ENCODE measurements around the gene TEX14. TPM values are rescaled to one million over a fixed set of nuclear protein-coding genes. Genes with fewer than 3 reads are reported as not detected.

The TEX14 gene
- total and polyA plus RNA-seq, 10 of the 15 experiments (the other 5 are each of a cell fraction or from before 2014, with no cell fraction given), result 0.15 to 1.3 (median 0.66) TPM

DNA sequence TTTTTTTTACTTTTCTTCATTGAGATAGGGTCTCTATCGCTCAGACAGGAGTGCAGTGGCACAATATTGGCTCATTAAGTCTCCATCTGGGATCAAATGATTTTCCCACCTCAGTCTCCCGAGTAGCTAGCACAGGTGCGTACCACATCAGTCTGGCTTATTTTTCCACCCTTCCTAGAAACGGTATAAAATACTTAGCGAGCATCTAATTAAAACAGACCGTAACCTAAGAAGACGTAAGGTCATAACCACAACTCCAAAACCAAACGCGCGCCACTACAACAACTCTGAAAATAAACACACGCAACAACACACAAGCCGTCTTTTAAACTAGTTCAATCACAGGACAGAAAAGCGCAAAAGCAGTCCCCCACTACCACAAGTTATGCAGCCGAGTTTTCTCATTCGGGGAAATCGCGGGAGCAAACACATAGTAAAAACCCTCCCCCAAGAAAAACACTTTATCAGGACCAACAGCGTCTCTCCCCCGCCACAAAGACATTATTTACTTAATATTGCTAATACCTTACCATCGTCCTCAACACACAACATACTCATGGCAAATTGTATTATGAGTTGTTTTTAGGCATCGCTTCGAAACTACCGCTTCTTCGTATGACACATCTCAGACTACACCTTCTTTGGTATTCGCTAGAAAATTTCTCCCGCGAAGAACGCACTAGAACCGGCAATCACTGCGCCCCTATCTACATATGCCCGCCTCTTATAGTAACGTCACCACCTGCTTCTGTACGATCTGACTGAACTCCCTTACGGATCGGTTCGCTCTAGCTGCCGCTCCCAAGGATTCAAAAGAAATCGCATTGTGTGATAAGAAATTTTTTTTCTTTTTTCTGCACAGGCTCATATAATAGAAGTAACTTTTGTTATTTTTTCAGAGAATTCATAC lies 32.8 kb downstream of the TEX14 start:
- intact Hi-C loops (cut with micrococcal nuclease; ENCODE audit: unreplicated experiment), result loop anchor here (1.0 kb wide), 3 partner anchors 20 to 141 kb away; no protein-coding TSS in a partner anchor
- H3K4me3 ChIP-seq, result peak overlapping the region; percentile 44; the same call in 1 of the 2 replicates
- POLR2A ChIA-PET, result interaction anchor here (0.7 to 1.7 kb wide), 6 partner anchors 12 to 48 kb away, joined by 3 to 7 read pairs (median 4); no protein-coding TSS in a partner anchor
- peak; percentile 93 for ATAC-seq
- RAD21 ChIA-PET (ENCODE audit: unreplicated experiment), result interaction anchor here (0.6 to 1.7 kb wide), 3 partner anchors 27 to 144 kb away, joined by 3 to 5 read pairs (median 4); no protein-coding TSS in a partner anchor
- no peaks in the 10 kb centered on the region for H3K4me1 ChIP-seq (ENCODE audit: control insufficient read depth, insufficient read depth, low read length)
- no peaks in the 10 kb centered on the region for H3K27me3 ChIP-seq (replicated peaks in 1 of 2; ENCODE audit: control insufficient read depth in 2 of 2, insufficient read depth in 2 of 2, low read length in 1 of 2)
- CTCF ChIA-PET, result interaction anchor here (1.0 to 1.2 kb wide), 3 partner anchors 11 to 347 kb away, joined by 3 to 4 read pairs (median 3); no protein-coding TSS in a partner anchor
- H3K27ac ChIP-seq (ENCODE audit: control insufficient read depth, insufficient read depth), result peak overlapping the region; percentile 77
- peak overlapping the region; percentile 71 for H3K9ac ChIP-seq (ENCODE audit: control insufficient read depth, insufficient read depth, low read length)
- peak overlapping the region; percentile 93 for H2AFZ ChIP-seq (ENCODE audit: control insufficient read depth, low read depth, low read length)
- no peaks in the 10 kb centered on the region for H3K9me3 ChIP-seq (replicated peaks; ENCODE audit: control insufficient read depth, insufficient read depth, low read length)
- SMC1A ChIA-PET (ENCODE audit: uncharacterized antibody, unreplicated experiment), result interaction anchor here (0.9 to 3.3 kb wide), 5 partner anchors 11 to 345 kb away, joined by 3 to 15 read pairs (median 3); no protein-coding TSS in a partner anchor
- H3K36me3 ChIP-seq (ENCODE audit: control insufficient read depth in 2 of 2, insufficient read depth in 2 of 2, low read length in 1 of 2), result no peaks in the 10 kb centered on the region
- 3% methylated on average over 38 of the region's 38 CpGs for WGBS (ENCODE audit: insufficient coverage, insufficient replicate concordance, low lambda C conversion rate, missing lambda C conversion rate)
- BruUV-seq (replicated peaks), result TSS peak; percentile 100
- peak; percentile 95 for DNase-seq (ENCODE audit: low read depth, low spot score)
- FAIRE-seq, result peak; percentile 95
- in situ Hi-C loops (cut with MboI), result no loop called here
- H4K20me1 ChIP-seq (ENCODE audit: control insufficient read depth, insufficient read depth), result no peaks in the 10 kb centered on the region
- no peaks in the 10 kb centered on the region for H3K79me2 ChIP-seq (ENCODE audit: control insufficient read depth, insufficient read depth, low read length)
- H3K4me2 ChIP-seq (ENCODE audit: control insufficient read depth, insufficient read depth), result peak overlapping the region; percentile 60
- TF ChIP-seq, protein P1, sequence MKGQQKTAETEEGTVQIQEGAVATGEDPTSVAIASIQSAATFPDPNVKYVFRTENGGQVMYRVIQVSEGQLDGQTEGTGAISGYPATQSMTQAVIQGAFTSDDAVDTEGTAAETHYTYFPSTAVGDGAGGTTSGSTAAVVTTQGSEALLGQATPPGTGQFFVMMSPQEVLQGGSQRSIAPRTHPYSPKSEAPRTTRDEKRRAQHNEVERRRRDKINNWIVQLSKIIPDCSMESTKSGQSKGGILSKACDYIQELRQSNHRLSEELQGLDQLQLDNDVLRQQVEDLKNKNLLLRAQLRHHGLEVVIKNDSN (IDR thresholded peaks at IDR 0.05; ENCODE audit: borderline replicate concordance, extremely low read length, insufficient read depth, low read depth, low read length), result no peak
- TF ChIP-seq, protein P2, sequence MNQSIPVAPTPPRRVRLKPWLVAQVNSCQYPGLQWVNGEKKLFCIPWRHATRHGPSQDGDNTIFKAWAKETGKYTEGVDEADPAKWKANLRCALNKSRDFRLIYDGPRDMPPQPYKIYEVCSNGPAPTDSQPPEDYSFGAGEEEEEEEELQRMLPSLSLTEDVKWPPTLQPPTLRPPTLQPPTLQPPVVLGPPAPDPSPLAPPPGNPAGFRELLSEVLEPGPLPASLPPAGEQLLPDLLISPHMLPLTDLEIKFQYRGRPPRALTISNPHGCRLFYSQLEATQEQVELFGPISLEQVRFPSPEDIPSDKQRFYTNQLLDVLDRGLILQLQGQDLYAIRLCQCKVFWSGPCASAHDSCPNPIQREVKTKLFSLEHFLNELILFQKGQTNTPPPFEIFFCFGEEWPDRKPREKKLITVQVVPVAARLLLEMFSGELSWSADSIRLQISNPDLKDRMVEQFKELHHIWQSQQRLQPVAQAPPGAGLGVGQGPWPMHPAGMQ (IDR thresholded peaks at IDR 0.05; ENCODE audit: borderline replicate concordance), result 0 out of 2 replicates have a peak, but pooled peaks have one; percentile 45
- TF ChIP-seq WRNIP1 (IDR thresholded peaks at IDR 0.05; ENCODE audit: borderline replicate concordance, low read depth, low read length) (peak; percentile 67), ASH2L (IDR thresholded peaks at IDR 0.05; ENCODE audit: borderline replicate concordance, low read depth) (no peak), SUPT20H (IDR thresholded peaks at IDR 0.05; ENCODE audit: borderline replicate concordance, control insufficient read depth, low read depth, low read length) (no peak), JUND (IDR thresholded peaks at IDR 0.05; ENCODE audit: low read depth, low read length) (no peak), MYC (IDR thresholded peaks at IDR 0.05; ENCODE audit: insufficient read depth, insufficient read length, insufficient replicate concordance, low read length, severe bottlenecking) (no peak), JUNB (IDR thresholded peaks at IDR 0.05) (peak; percentile 70), RAD51 (IDR thresholded peaks at IDR 0.05) (peak; percentile 43; the same call in 1 of the 2 replicates), HDAC2 (IDR thresholded peaks at IDR 0.05) (no peak)
- TF ChIP-seq, protein P3, sequence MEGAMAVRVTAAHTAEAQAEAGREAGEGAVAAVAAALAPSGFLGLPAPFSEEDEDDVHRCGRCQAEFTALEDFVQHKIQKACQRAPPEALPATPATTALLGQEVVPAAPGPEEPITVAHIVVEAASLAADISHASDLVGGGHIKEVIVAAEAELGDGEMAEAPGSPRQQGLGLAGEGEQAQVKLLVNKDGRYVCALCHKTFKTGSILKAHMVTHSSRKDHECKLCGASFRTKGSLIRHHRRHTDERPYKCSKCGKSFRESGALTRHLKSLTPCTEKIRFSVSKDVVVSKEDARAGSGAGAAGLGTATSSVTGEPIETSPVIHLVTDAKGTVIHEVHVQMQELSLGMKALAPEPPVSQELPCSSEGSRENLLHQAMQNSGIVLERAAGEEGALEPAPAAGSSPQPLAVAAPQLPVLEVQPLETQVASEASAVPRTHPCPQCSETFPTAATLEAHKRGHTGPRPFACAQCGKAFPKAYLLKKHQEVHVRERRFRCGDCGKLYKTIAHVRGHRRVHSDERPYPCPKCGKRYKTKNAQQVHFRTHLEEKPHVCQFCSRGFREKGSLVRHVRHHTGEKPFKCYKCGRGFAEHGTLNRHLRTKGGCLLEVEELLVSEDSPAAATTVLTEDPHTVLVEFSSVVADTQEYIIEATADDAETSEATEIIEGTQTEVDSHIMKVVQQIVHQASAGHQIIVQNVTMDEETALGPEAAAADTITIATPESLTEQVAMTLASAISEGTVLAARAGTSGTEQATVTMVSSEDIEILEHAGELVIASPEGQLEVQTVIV (IDR thresholded peaks at IDR 0.05; ENCODE audit: borderline replicate concordance, partially characterized antibody), result peak; percentile 40
- TF ChIP-seq, protein P4, sequence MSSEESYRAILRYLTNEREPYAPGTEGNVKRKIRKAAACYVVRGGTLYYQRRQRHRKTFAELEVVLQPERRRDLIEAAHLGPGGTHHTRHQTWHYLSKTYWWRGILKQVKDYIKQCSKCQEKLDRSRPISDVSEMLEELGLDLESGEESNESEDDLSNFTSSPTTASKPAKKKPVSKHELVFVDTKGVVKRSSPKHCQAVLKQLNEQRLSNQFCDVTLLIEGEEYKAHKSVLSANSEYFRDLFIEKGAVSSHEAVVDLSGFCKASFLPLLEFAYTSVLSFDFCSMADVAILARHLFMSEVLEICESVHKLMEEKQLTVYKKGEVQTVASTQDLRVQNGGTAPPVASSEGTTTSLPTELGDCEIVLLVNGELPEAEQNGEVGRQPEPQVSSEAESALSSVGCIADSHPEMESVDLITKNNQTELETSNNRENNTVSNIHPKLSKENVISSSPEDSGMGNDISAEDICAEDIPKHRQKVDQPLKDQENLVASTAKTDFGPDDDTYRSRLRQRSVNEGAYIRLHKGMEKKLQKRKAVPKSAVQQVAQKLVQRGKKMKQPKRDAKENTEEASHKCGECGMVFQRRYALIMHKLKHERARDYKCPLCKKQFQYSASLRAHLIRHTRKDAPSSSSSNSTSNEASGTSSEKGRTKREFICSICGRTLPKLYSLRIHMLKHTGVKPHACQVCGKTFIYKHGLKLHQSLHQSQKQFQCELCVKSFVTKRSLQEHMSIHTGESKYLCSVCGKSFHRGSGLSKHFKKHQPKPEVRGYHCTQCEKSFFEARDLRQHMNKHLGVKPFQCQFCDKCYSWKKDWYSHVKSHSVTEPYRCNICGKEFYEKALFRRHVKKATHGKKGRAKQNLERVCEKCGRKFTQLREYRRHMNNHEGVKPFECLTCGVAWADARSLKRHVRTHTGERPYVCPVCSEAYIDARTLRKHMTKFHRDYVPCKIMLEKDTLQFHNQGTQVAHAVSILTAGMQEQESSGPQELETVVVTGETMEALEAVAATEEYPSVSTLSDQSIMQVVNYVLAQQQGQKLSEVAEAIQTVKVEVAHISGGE (CRISPR knock-in tag; IDR thresholded peaks at IDR 0.05), result peak; percentile 87

Data from GM12878 (cell line).